HG03196 (cell line): ENCODE results near the gene KLHL36.
A peak's percentile ranks its signal among the peaks of the same experiment; 100 is the strongest.

Experiments used
- ATAC-seq: cut with Tn5 transposase; IDR thresholded peaks from one replicate; pipeline ENCODE4 v1.9.1; 2021; ENCODE audit not compliant: unreplicated experiment

Gene KLHL36

DNA sequence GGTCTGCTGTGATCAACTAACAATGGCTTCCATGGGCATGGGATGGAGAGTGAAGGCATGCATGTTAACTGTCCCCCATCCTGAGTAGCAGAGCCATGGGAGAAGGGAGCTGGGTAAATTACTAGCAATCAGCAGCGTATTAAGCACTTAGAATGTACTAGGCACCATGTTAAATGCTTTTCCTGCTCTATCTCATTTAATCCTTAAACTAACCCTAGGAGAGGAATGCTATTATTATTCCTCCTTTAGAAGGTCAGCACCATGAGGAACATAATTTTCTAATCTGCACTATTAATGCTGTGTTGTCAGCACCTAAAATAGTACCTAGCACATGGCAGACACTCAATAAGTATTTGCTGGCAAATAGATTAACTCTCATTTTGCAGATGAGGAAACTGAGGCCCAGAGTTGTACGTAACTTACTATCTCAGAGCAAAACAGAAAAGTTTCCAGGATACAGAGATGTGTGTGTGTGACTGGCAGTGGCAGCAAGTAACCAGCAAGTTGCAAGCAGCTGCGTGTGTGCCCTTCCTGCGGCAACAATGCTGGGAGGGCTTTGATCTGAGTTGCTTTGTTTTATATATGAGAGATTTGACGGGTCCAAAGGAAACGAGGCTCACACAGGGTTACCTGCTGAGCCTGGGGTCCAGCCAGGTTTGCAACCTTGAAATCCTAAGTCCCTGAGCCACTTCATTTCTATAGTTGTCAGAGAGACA is 6.5 kb upstream of the KLHL36 start:
- ATAC-seq, result no peak

DNA sequence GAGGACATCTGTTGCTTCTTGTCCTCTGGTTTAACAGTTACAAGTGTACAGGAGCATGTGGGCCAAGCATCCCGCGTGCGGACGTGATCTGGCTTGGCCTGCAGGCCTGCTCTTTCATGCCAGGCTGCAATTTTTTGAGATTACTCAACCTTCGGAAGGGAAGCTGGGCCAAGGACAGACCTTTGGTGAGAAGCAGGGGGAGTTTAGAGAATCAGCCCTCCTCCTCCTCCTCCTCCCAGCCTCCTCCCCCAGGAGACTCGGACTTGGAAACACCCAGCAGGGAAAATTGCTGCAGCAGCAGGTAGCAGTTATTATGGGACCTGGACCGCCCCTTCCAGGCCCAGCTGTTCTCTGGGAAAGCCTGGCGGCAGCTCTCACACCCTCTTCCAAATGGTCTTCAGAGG is 5.1 kb upstream of the KLHL36 start:
- ATAC-seq, result no peak

- ATAC-seq, result no peak
Observed at GRCh38 chr16:84643674-84644073, 4.6 kb upstream of the KLHL36 start.

GRCh38 chr16:84648595-84649510 is 542 bp downstream of the KLHL36 start:
- peak; percentile 60 for ATAC-seq

GRCh38 chr16:84649511-84649861 is 1.2 kb downstream of the KLHL36 start:
- no peak for ATAC-seq

- no peak for ATAC-seq
Observed at GRCh38 chr16:84650062-84650991, 2.0 kb downstream of the KLHL36 start.

GRCh38 chr16:84652566-84652965 is 4.3 kb downstream of the KLHL36 start:
- ATAC-seq, result no peak

DNA sequence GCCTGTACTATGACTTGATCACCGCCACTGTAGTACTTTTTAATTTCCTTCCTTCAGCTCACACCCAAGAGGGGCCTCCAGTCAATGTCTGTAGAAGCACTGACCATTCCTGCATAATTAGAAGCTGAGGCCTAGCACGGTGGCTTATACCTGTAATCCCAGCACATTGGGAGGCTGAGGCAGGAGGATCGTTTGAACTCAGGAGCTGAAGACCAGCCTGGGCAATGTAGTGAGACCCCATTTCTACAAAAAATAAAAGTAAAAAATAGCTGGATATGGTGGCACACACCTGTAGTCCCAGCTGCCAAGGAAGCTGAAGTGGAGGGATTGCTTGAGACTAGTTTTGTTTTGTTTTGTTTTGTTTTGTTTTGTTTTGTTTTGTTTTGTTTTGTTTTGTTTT is 5.9 kb downstream of the KLHL36 start:
- no peak for ATAC-seq

DNA sequence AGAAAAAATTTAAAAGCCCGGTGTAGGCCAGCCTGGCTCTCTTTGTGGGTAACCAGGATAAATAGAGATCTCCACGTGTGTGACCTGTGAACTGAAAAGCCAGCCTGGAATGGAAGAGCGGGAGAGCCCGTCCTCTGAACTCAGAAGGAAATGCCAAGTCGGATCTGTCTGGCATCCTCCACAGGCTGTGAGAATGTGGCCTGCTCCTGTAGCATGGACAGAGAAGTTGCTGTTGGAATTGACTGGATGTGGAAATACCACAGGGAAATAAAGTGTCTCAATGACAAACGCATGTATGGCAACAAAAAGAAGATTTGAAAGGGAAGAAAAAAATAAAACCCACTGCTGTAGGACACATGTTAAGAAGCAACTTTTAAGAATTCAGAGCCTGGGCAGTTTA is 6.7 kb downstream of the KLHL36 start:
- no peak for ATAC-seq

DNA sequence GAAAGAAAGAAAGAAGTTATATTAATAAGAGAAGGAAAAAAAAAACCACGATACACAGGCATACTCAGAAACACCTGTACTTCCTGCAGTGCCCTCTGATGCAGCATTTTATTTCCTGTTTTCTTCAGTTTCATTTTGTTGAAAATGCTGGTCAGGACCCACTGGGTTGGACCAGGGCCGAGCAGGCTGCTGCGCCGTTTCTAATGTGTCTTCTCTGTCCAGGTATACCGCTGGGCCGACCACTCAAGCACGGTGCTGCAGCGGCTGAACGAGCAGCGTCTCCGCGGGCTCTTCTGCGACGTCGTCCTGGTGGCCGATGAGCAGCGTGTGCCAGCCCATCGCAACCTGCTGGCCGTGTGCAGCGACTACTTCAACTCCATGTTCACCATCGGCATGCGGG is 8.3 kb downstream of the KLHL36 start:
- ATAC-seq, result no peak

GRCh38 chr16:84657229-84657837 is 9.0 kb downstream of the KLHL36 start:
- no peak for ATAC-seq

DNA sequence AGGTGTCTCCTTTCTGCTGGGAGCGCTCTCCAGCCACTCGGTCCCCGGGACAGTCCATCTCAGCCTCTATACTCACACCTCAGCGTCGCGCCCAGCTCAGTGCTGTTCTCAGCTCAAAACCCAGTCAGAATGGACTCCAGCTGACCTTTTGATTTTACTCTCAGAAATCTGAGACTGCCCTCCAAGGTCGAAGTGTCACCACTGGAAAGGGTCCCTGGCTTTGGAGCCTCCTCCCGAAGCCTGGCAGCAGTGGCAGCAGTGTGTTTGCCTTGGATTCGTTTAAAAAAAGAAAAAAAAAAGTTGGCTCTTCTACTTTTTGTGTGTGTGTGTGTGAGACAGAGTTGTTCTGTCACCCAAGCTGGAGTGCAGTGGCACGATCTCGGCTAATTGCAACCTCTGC is 10.4 kb downstream of the KLHL36 start:
- ATAC-seq, result no peak

- no peak for ATAC-seq
Observed at GRCh38 chr16:84659656-84660300, 11.5 kb downstream of the KLHL36 start.

DNA sequence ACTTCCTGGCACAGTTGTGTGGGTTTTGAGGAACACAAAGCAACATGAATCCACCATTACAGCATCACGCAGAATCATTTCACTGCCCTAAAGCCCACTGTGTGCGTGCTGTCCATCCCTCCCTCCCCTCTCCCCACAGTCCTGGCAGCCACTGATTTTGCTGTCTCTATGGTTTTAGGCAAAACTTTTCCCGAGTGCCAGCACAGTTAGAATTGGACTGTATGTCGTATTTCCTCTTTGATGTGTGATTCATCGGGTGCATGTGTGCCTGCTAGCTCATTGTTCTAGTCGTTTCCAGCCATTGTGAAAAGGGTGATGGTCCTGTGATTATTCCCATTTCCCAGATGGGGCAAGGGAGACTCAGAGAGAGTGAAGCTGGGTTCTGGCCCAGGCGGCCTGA is 12.7 kb downstream of the KLHL36 start:
- ATAC-seq, result no peak

GRCh38 chr16:84661418-84662060 is 13.2 kb downstream of the KLHL36 start:
- ATAC-seq, result no peak

DNA sequence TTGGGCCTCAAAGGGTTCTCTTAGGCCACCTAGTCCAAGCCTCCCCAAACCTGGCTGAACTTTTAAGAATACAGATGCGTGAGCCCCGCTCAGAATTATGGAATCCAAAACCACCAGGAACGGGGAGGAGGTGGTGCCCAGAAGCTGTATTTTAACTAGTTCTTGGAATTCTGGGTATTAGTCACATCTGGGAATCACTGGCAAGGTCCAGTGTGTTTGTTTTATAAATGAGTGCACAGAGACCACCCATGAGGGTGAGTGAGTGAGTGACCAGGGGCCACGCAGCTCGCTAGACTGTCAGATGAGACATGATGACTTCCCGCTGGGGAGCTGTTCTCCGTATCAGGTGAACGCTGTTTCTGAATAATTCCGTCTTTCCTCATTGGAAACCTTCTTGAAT is 14.2 kb downstream of the KLHL36 start:
- no peak for ATAC-seq

DNA sequence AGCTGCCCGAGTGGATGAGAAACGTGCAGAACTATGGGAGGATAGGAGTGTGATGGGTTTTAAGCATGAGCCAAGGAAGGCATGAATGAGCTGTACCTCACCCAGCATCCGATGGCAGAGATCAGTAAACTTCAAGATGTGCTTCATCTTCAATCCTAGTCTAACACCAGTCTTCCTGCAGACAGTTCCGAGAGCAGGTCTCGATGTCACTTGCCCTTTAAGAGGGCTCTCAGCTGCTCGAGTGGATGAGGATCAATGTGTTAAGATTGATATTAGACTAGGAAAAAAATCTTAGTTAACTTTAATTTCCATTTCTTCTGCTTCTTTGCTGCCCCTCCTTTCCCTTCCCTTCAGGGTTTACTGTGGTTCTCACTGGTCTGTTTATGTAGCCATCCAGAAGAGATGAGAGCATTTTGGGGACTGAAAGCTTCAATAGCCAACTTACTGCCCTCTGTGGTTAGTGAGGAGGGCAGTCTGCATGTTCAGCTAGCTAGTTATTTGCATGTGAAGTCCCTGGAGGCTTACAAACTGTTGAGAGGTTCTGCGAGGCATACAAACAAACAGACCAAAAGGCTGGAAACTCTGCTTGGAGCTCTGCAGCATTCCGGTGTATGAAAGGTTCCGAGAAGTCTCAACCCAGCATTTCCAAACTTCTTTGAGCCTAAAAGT is 15.3 kb downstream of the KLHL36 start:
- peak; percentile 74 for ATAC-seq

GRCh38 chr16:84665359-84665758 is 17.0 kb downstream of the KLHL36 start:
- ATAC-seq, result no peak

- no peak for ATAC-seq
Observed at GRCh38 chr16:84665843-84666242, 17.5 kb downstream of the KLHL36 start.
